ENCODE results near the gene CAB39.
A peak's percentile ranks its signal among the peaks of the same experiment; 100 is the strongest.

The CAB39 gene

DNA sequence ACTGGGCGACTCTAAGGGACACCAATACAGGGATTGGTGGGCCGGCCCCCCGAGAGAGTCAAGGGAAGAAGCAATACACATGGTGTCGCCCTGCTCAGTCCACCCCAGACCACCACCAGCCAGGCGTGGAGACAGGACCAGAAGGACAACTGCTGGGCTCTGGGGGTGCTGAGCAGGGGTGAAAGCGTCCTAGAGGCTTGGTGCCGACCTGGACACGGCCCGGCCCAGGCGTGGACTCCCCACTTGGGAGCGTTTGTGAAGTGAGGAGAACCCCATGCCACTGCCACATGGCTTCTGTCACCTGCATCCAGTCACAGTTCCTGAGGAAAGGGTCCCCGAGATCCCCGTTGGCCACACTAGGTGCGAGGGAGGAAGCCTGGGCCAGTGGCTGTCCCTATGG is 116.7 kb downstream of the CAB39 start:
- H3K27me3 ChIP-seq (ENCODE audit: insufficient read depth, low read length), result peaks cover 76% of the 10 kb centered on the region
- H2AFZ ChIP-seq (ENCODE audit: low read length, unreplicated experiment), result no peak overlapping the region
- H3K4me3 ChIP-seq (ENCODE audit: low read depth, low read length), result no peak overlapping the region
- no peak overlapping the region for H3K27ac ChIP-seq (ENCODE audit: low read depth, low read length)
- H3K36me3 ChIP-seq (ENCODE audit: insufficient read depth, low read length), result no peaks in the 10 kb centered on the region
- no peaks in the 10 kb centered on the region for H3K79me2 ChIP-seq (ENCODE audit: control insufficient read depth, insufficient read depth, low read length, unreplicated experiment)
- no peaks in the 10 kb centered on the region for H3K4me1 ChIP-seq (ENCODE audit: control insufficient read depth, insufficient read depth, low read length, unreplicated experiment)

DNA sequence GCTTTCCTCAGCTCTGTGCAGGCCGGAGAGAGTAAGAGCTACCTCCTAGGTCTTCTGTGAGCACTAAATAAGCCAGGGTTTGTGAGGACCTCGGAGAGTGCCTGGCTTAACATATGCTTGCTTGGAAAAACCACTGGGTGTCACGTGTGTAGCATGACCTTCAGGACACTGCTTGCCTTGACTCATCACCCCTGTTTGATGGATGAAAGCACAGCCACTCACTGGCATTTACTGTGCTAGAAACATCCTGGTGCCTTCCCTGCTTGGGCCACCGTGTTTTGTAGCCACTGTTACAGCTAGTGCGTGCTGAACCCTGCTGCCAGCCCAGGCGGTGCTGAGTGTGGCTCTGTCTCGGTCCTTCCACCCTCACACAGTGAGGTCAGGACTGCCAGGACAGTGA is 117.3 kb downstream of the CAB39 start:
- H3K4me1 ChIP-seq (ENCODE audit: control insufficient read depth, insufficient read depth, low read length, unreplicated experiment), result no peaks in the 10 kb centered on the region
- H3K4me3 ChIP-seq (ENCODE audit: low read depth, low read length), result no peak overlapping the region
- H3K79me2 ChIP-seq (ENCODE audit: control insufficient read depth, insufficient read depth, low read length, unreplicated experiment), result no peaks in the 10 kb centered on the region
- H2AFZ ChIP-seq (ENCODE audit: low read length, unreplicated experiment), result no peak overlapping the region
- H3K36me3 ChIP-seq (ENCODE audit: insufficient read depth, low read length), result no peaks in the 10 kb centered on the region
- H3K27ac ChIP-seq (ENCODE audit: low read depth, low read length), result no peak overlapping the region
- H3K27me3 ChIP-seq (ENCODE audit: insufficient read depth, low read length), result peaks cover 78% of the 10 kb centered on the region

DNA sequence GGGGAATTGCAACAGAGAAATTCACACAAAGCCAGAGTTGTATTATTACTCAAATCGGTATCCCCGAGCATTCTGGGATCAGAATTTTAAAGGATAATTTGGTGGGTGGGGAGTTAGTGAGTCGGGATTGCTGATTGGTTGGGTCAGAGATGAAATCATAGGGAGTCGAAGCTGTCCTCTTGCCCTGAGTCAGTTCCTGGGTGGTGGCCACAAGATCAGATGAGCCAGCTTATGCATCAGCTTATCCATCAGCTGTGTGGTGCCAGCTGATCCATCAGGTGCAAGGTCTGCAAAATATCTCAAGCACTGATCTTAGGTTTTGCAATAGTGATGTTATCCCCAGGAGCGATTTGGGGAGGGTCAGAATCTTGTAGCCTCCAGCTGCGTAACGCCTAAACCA is 117.8 kb downstream of the CAB39 start:
- Histone ChIP-seq H3K27ac (ENCODE audit: low read depth, low read length) (no peak overlapping the region), H3K79me2 (ENCODE audit: control insufficient read depth, insufficient read depth, low read length, unreplicated experiment) (no peaks in the 10 kb centered on the region), H3K4me1 (ENCODE audit: control insufficient read depth, insufficient read depth, low read length, unreplicated experiment) (no peaks in the 10 kb centered on the region), H3K4me3 (ENCODE audit: low read depth, low read length) (no peak overlapping the region), H3K27me3 (ENCODE audit: insufficient read depth, low read length) (peaks cover 82% of the 10 kb centered on the region), H3K36me3 (ENCODE audit: insufficient read depth, low read length) (no peaks in the 10 kb centered on the region), H2AFZ (ENCODE audit: low read length, unreplicated experiment) (no peak overlapping the region)

DNA sequence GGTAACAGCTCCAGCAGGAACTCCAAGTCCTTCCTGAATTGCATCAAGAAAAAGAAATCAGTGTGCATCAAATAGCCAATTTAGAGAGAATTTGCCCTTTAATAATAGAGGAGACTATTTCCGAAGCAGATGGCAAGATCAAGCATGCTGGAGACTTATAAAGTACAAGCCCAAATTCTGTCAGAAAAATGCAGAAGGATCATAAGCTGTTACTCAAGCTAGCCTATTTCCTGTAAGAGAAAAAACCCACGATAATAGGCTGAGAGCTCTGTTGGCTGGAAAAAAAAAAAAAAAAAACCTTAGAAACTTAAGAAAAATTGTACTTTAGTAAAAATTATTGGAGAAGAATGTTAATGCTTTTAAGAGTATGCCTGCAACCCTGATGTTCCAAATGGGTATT is 127.7 kb downstream of the CAB39 start:
- Histone ChIP-seq H3K36me3 (ENCODE audit: insufficient read depth, low read length) (no peaks in the 10 kb centered on the region), H3K27ac (ENCODE audit: low read depth, low read length) (no peak overlapping the region)

DNA sequence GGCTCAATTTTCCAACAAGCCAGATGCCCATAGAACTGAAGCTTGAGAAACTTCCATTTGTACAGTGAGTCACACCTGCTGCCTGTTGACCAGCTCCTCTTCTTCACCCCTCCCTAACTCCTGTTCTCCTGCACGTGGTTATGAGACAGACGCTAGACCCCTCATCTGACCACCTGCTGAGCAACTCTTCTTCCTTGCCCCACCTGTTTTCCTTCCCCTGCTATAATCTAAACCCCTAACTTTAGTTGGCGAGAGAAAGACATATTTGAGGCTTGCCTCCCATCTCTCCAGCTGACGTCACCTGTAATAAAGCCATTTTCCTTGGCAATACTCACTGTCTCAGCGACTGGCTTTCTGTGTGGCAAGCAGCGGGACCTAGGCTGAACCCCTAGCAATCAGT is 129.8 kb downstream of the CAB39 start:
- Histone ChIP-seq H3K27ac (ENCODE audit: low read depth, low read length) (no peak overlapping the region), H3K27me3 (ENCODE audit: insufficient read depth, low read length) (peaks cover 72% of the 10 kb centered on the region), H3K79me2 (ENCODE audit: control insufficient read depth, insufficient read depth, low read length, unreplicated experiment) (no peaks in the 10 kb centered on the region)

More for the DNA sequence above, 127.7 kb downstream of the CAB39 start:
- Histone ChIP-seq H2AFZ (ENCODE audit: low read length, unreplicated experiment) (no peak overlapping the region), H3K4me1 (ENCODE audit: control insufficient read depth, insufficient read depth, low read length, unreplicated experiment) (no peaks in the 10 kb centered on the region), H3K4me3 (ENCODE audit: low read depth, low read length) (no peak overlapping the region), H3K27me3 (ENCODE audit: insufficient read depth, low read length) (peaks cover 73% of the 10 kb centered on the region), H3K79me2 (ENCODE audit: control insufficient read depth, insufficient read depth, low read length, unreplicated experiment) (no peaks in the 10 kb centered on the region)

DNA sequence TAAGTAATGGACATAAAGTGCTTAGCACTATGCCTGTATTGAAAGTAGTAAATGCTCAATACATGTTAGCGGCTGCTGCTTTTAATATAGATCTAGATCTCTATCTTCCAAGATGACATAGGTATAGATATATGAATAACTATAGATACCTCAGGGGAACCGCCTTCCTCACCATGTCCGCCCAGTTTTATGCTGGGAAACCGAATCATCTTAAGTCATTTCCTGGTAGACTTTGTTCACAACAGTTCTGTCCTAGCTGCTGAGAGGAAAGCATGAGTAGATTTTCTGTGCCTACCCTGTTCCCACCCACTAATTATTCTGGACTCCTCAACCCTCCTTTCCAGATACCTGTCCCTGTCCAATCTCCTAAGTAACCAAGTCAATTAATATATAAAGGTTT is 130.5 kb downstream of the CAB39 start:
- Histone ChIP-seq H3K27ac (ENCODE audit: low read depth, low read length) (no peak overlapping the region), H3K4me3 (ENCODE audit: low read depth, low read length) (no peak overlapping the region), H3K36me3 (ENCODE audit: insufficient read depth, low read length) (no peaks in the 10 kb centered on the region), H3K27me3 (ENCODE audit: insufficient read depth, low read length) (peaks cover 65% of the 10 kb centered on the region), H3K79me2 (ENCODE audit: control insufficient read depth, insufficient read depth, low read length, unreplicated experiment) (no peaks in the 10 kb centered on the region), H2AFZ (ENCODE audit: low read length, unreplicated experiment) (no peak overlapping the region), H3K4me1 (ENCODE audit: control insufficient read depth, insufficient read depth, low read length, unreplicated experiment) (no peaks in the 10 kb centered on the region)

More for the DNA sequence above, 129.8 kb downstream of the CAB39 start:
- Histone ChIP-seq H2AFZ (ENCODE audit: low read length, unreplicated experiment) (no peak overlapping the region), H3K36me3 (ENCODE audit: insufficient read depth, low read length) (no peaks in the 10 kb centered on the region), H3K4me3 (ENCODE audit: low read depth, low read length) (no peak overlapping the region), H3K4me1 (ENCODE audit: control insufficient read depth, insufficient read depth, low read length, unreplicated experiment) (no peaks in the 10 kb centered on the region)

DNA sequence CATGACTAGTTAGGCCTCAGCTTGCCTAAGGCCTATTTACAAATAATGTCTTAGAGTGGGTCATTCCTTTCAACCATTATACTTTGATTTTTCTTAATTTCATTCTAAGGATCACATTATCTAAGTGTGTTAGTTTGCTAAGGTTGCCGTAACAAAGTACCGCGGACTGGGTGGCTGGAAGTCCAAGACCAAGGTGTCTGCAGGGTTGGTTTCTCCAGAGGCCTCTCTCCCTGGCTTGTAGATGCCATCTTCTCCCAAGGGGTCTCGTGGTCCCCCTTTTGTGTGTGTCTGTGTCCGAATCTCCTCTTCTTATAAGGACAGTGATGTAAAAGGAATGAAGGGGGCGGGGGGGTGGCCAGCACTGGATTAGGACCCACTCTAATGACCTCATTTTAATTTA is 133.7 kb downstream of the CAB39 start:
- Histone ChIP-seq H3K36me3 (ENCODE audit: insufficient read depth, low read length) (no peaks in the 10 kb centered on the region), H3K4me3 (ENCODE audit: low read depth, low read length) (no peak overlapping the region), H3K79me2 (ENCODE audit: control insufficient read depth, insufficient read depth, low read length, unreplicated experiment) (no peaks in the 10 kb centered on the region), H3K27ac (ENCODE audit: low read depth, low read length) (no peak overlapping the region), H3K27me3 (ENCODE audit: insufficient read depth, low read length) (peaks cover 48% of the 10 kb centered on the region), H2AFZ (ENCODE audit: low read length, unreplicated experiment) (no peak overlapping the region), H3K4me1 (ENCODE audit: control insufficient read depth, insufficient read depth, low read length, unreplicated experiment) (no peaks in the 10 kb centered on the region)

DNA sequence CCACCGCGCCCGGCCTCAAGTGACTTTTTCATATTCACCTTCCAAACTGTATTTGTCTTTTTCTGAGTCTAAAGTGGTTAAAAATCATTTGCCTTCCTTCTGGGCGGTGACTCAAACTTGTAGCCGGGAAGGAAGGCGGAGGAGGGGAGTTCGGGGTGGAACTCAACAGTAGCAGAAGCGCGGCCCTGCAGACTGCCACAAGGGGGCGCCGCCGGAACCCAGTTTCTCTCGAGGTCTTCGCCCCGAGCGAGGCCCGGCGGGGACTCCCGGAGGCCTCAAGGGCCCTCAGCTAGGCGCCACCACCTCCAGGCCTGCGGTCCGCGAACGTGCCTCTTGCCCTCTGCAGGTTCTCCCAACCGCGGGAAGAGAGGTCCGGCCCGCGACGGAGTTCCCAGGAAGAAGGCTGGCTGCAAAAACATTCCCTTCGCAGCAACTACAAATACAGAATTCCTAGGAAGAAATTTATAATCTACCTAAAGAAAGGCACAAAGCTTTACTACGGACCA is 135.3 kb downstream of the CAB39 start:
- peak overlapping the region; percentile 46; the same call in 1 of the 2 replicates for H3K4me3 ChIP-seq (ENCODE audit: low read depth, low read length)
- peak overlapping the region; percentile 48 for H2AFZ ChIP-seq (ENCODE audit: low read length, unreplicated experiment)

DNA sequence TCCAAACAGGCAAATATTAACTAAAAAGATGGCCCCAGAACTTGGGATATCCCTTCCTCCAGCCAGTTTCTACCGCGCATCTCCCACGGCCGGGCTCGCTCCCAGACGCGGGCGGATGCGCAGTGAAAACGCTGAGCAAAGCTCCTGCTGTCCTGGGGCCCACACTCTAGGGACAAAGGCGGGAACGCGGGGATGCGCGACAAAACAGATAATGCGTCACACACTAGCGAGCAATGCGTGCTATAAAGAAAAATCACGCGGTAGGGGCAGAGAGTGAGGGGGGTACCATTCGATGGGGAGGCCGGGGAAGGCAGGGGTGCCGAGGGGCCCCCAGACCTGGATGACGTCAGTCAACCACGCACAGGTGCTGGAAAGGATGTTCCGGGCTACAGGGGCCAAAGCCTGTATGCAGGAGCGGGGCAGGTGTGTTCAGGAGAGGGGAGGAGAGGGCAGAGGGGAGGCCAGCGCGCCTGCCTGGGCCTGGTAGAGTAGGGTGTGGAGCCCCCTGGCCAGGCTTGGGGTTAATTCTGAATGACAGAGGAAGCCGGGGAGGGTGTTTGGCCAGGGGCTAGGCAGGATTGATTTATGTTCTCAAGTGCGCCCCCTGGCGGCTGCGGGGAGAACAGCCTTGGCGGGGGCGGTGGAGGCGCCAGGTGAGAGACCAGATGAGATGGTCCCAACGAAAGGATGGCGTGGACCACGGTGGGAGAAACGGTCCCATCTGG is 137.2 kb downstream of the CAB39 start:
- no peaks in the 10 kb centered on the region for H3K36me3 ChIP-seq (ENCODE audit: insufficient read depth, low read length)
- no peak overlapping the region for H3K27ac ChIP-seq (ENCODE audit: low read depth, low read length)
- H3K27me3 ChIP-seq (ENCODE audit: insufficient read depth, low read length), result peaks cover 60% of the 10 kb centered on the region
- no peak overlapping the region for H2AFZ ChIP-seq (ENCODE audit: low read length, unreplicated experiment)
- H3K4me3 ChIP-seq (ENCODE audit: low read depth, low read length), result no peak overlapping the region
- H3K4me1 ChIP-seq (ENCODE audit: control insufficient read depth, insufficient read depth, low read length, unreplicated experiment), result no peaks in the 10 kb centered on the region
- H3K79me2 ChIP-seq (ENCODE audit: control insufficient read depth, insufficient read depth, low read length, unreplicated experiment), result no peaks in the 10 kb centered on the region

More for the DNA sequence above, 135.3 kb downstream of the CAB39 start:
- peaks cover 51% of the 10 kb centered on the region for H3K27me3 ChIP-seq (ENCODE audit: insufficient read depth, low read length)
- no peaks in the 10 kb centered on the region for H3K4me1 ChIP-seq (ENCODE audit: control insufficient read depth, insufficient read depth, low read length, unreplicated experiment)
- H3K27ac ChIP-seq (ENCODE audit: low read depth, low read length), result no peak overlapping the region
- H3K36me3 ChIP-seq (ENCODE audit: insufficient read depth, low read length), result no peaks in the 10 kb centered on the region
- no peaks in the 10 kb centered on the region for H3K79me2 ChIP-seq (ENCODE audit: control insufficient read depth, insufficient read depth, low read length, unreplicated experiment)

DNA sequence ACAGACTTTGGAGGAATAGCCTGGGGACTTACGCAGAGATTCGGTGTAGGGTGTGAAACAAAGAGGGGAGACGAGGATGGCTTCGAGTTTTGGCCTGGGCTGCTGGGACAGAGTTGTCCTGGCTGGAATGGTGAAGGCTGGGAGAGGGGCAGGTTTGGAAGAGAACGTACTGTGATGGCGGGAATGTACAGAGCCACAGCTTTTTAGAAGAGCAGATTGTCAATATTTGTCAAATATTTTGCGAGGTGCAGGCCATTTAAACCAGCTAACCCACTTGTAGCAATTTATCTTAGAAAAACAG is 137.7 kb downstream of the CAB39 start:
- Histone ChIP-seq H3K79me2 (ENCODE audit: control insufficient read depth, insufficient read depth, low read length, unreplicated experiment) (no peaks in the 10 kb centered on the region), H3K27ac (ENCODE audit: low read depth, low read length) (no peak overlapping the region), H2AFZ (ENCODE audit: low read length, unreplicated experiment) (no peak overlapping the region), H3K36me3 (ENCODE audit: insufficient read depth, low read length) (no peaks in the 10 kb centered on the region), H3K27me3 (ENCODE audit: insufficient read depth, low read length) (peaks cover 56% of the 10 kb centered on the region), H3K4me1 (ENCODE audit: control insufficient read depth, insufficient read depth, low read length, unreplicated experiment) (no peaks in the 10 kb centered on the region), H3K4me3 (ENCODE audit: low read depth, low read length) (no peak overlapping the region)

DNA sequence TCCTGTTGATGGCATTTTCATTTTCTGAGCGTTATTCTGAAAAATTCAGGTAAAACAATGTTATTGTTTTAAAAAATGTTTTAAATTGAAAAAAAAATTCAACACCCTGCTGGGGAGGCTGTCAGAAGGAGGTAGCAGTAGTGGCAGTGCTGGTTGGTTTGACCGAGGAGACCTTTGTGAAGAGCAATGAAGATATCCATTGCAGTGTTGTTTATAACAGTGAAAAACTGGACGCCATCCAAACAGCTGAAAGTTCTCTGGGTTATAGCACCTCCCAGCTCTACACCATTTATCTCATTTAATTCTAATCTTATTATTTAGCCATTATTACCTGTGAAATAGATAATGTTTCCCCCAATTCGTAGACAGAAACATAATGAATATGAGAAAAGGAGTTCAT is 139.5 kb downstream of the CAB39 start:
- peaks cover 57% of the 10 kb centered on the region for H3K27me3 ChIP-seq (ENCODE audit: insufficient read depth, low read length)
- no peaks in the 10 kb centered on the region for H3K79me2 ChIP-seq (ENCODE audit: control insufficient read depth, insufficient read depth, low read length, unreplicated experiment)
- H3K4me3 ChIP-seq (ENCODE audit: low read depth, low read length), result no peak overlapping the region
- H3K4me1 ChIP-seq (ENCODE audit: control insufficient read depth, insufficient read depth, low read length, unreplicated experiment), result no peaks in the 10 kb centered on the region
- no peak overlapping the region for H3K27ac ChIP-seq (ENCODE audit: low read depth, low read length)
- H3K36me3 ChIP-seq (ENCODE audit: insufficient read depth, low read length), result no peaks in the 10 kb centered on the region
- no peak overlapping the region for H2AFZ ChIP-seq (ENCODE audit: low read length, unreplicated experiment)

Measured in ACC112 (cell line).